ENCODE measurements around the gene TDRD7.

TDRD7 gene

GRCh38 chr9:97521576-97522333, 109.9 kb downstream of the TDRD7 start:
- H3K27me3 ChIP-seq, result no peaks in the 10 kb centered on the region
- H3K27ac ChIP-seq, result peak overlapping the region; percentile 71 to 82
- intact Hi-C loops (cut with DNase I; ENCODE audit: low total_unique reads), result no loop called here
- no peaks in the 10 kb centered on the region for H3K9me3 ChIP-seq
- no peak overlapping the region for H3K4me3 ChIP-seq
- H3K36me3 ChIP-seq, result peaks cover 23 to 31% (median 28%) of the 10 kb centered on the region in 3 donors
- peaks cover 0 to 93% (median 46%) of the 10 kb centered on the region in 4 donors for H3K4me1 ChIP-seq
- no peak for TF ChIP-seq CTCF (IDR thresholded peaks at IDR 0.05)
- peak in 1 of 2 donors; percentile 12 for DNase-seq

- intact Hi-C loops (cut with DNase I; ENCODE audit: low total_unique reads), result no loop called here
- TF ChIP-seq CTCF (IDR thresholded peaks at IDR 0.05), result no peak
- Histone ChIP-seq H3K36me3 (peaks cover 37 to 45% (median 42%) of the 10 kb centered on the region in 3 donors), H3K9me3 (no peaks in the 10 kb centered on the region), H3K27me3 (no peaks in the 10 kb centered on the region), H3K4me1 (peaks cover 0 to 91% (median 35%) of the 10 kb centered on the region in 4 donors), H3K27ac (no peak overlapping the region), H3K4me3 (no peak overlapping the region)
- peak in 1 of 2 donors; percentile 31 for DNase-seq
Measured at GRCh38 chr9:97524424-97524823, 112.5 kb downstream of the TDRD7 start.

GRCh38 chr9:97525451-97525850, 113.6 kb downstream of the TDRD7 start:
- TF ChIP-seq CTCF (IDR thresholded peaks at IDR 0.05), result no peak
- DNase-seq, result peak in 1 of 2 donors; percentile 11
- intact Hi-C loops (cut with DNase I; ENCODE audit: low total_unique reads), result no loop called here

GRCh38 chr9:97526895-97527575, 115.1 kb downstream of the TDRD7 start:
- peak overlapping the region; percentile 85 to 91 for H3K27ac ChIP-seq
- no peak for TF ChIP-seq CTCF (IDR thresholded peaks at IDR 0.05)
- peaks cover 37 to 42% (median 39%) of the 10 kb centered on the region in 3 donors for H3K36me3 ChIP-seq
- no peak overlapping the region for H3K4me3 ChIP-seq
- no peaks in the 10 kb centered on the region for H3K27me3 ChIP-seq
- peak in 1 of 2 donors; percentile 60 for DNase-seq
- no peaks in the 10 kb centered on the region for H3K9me3 ChIP-seq
- peaks cover 0 to 88% (median 28%) of the 10 kb centered on the region in 4 donors for H3K4me1 ChIP-seq
- intact Hi-C loops (cut with DNase I; ENCODE audit: low total_unique reads), result no loop called here

More at GRCh38 chr9:97525451-97525850, 113.6 kb downstream of the TDRD7 start:
- H3K4me1 ChIP-seq, result peaks cover 0 to 91% (median 31%) of the 10 kb centered on the region in 4 donors
- H3K27me3 ChIP-seq, result no peaks in the 10 kb centered on the region
- peaks cover 37 to 42% (median 39%) of the 10 kb centered on the region in 3 donors for H3K36me3 ChIP-seq
- H3K27ac ChIP-seq, result no peak overlapping the region
- H3K9me3 ChIP-seq, result no peaks in the 10 kb centered on the region
- no peak overlapping the region for H3K4me3 ChIP-seq

GRCh38 chr9:97527626-97528528, 116.0 kb downstream of the TDRD7 start:
- H3K27me3 ChIP-seq, result no peaks in the 10 kb centered on the region
- H3K36me3 ChIP-seq, result peaks cover 37 to 45% (median 43%) of the 10 kb centered on the region in 3 donors
- no peak overlapping the region for H3K4me3 ChIP-seq
- no peak for TF ChIP-seq CTCF (IDR thresholded peaks at IDR 0.05)
- DNase-seq, result peak in 1 of 2 donors; percentile 65
- peaks cover 0 to 89% (median 31%) of the 10 kb centered on the region in 4 donors for H3K4me1 ChIP-seq
- H3K9me3 ChIP-seq, result no peaks in the 10 kb centered on the region
- intact Hi-C loops (cut with DNase I; ENCODE audit: low total_unique reads), result no loop called here
- peak overlapping the region; percentile 85 to 91 for H3K27ac ChIP-seq
